Loucy (cell line): Measurements from ENCODE around the gene RPL3.

Source experiments
- CTCF ChIP-seq: fragments of 200-600 bp; sonication (generic); conservative IDR thresholded peaks from 2 replicates; pipeline ENCODE4 v1.5.1; 2014; ENCODE audit warnings: mild to moderate bottlenecking, antibody characterized with exemption, low read length
- EZH2phosphoT487 ChIP-seq: fragments of 200-600 bp; IDR thresholded peaks from 2 replicates; pipeline ENCODE4 v1.6.1; 2018; ENCODE audit warnings: antibody characterized with exemption, mild to moderate bottlenecking, moderate library complexity, borderline replicate concordance

DNA sequence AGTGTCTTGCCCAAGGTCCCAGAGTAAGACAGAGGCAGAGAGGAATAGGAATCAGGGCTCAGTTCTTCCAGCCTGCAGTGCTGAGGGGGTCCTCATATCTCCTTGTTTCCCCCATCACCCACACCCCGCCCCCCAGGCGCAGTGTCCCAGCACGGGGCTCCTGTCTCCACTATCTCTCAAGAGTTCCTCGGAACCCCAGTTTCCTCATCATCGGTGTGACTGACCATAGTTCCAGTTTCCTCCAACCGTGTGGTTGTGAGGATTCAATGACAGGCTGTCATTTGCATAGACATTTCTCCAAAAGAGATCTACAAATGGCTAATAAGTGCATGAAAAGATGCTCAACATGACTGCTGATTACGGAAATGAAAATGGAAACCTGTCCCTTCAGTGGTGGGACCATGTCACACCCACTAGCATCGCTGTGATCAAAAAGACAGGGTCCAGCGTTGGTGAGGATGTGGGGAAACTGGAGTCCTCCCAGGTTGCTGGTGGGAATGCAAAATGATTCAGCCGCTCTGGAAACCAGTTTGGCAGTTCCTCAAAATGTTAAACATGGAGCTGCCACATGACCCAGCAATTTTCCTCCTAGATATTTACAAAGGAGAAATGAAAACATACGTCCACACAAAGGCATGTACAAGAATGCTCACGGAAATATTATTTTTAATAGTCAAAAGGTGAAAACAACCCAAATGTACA lies 42.8 kb downstream of the RPL3 start:
- TF ChIP-seq CTCF (no peak), EZH2phosphoT487 (no peak)
